Uterus (tissue), 4 donors: Measurements from ENCODE around the gene OPN4. TPM values are rescaled to one million over a fixed set of nuclear protein-coding genes. Genes with fewer than 3 reads are reported as not detected.

ENCODE experiments used
- DNase-seq, 2 donors: peaks; one replicate each; pipeline ENCODE4 v3.0.0-alpha.2; 2019 to 2020
- H3K27ac ChIP-seq, 2 donors: fragments of 200-600 bp; sonication (generic); 1 replicate in 1 of 2; 2 replicates in 1 of 2; pipeline ENCODE4 v1.5.1; 2016 to 2018
- H3K27me3 ChIP-seq, 2 donors: fragments of 200-600 bp; sonication (generic); one replicate each; pipeline ENCODE4 v1.5.1; 2018 to 2019; ENCODE audit warnings: control low read depth in 1 of 2
- H3K36me3 ChIP-seq, 2 donors: fragments of 200-600 bp; sonication (generic); one replicate each; pipeline ENCODE4 v1.5.1; 2019; ENCODE audit warnings: control low read depth in 1 of 2
- H3K4me1 ChIP-seq, 2 donors: fragments of 200-600 bp; sonication (generic); one replicate each; pipeline ENCODE4 v1.5.1; 2018 to 2019; ENCODE audit warnings: control low read depth in 1 of 2
- H3K4me3 ChIP-seq, 2 donors: fragments of 200-600 bp; sonication (generic); 1 replicate in 1 of 2; 2 replicates in 1 of 2; pipeline ENCODE4 v1.5.1; 2018 to 2019; ENCODE audit warnings: mild to moderate bottlenecking in 1 of 2
- H3K9me3 ChIP-seq, 2 donors: fragments of 200-600 bp; sonication (generic); one replicate each; pipeline ENCODE4 v1.5.1; 2019; ENCODE audit warnings: control low read depth in 1 of 2
- POLR2A ChIP-seq, 2 donors: fragments of 450-650 bp; IDR thresholded peaks; one replicate each; pipeline ENCODE4 v1.6.1; 2016; ENCODE audit warnings: antibody characterized with exemption in 2 of 2, mild to moderate bottlenecking in 1 of 2, moderate library complexity in 1 of 2
- intact Hi-C: fragments of 100-400 bp; cut with DNase I; formaldehyde crosslinking; loops from one replicate; pipeline ENCODE4 v1.15.1; 2023; ENCODE audit warnings: low total_unique reads
- total RNA-seq, 4 donors: library from RNA; depleted of rRNA in 3 of 4; stranded (reverse); fragments of >200 nt in 3 of 4; gene quantifications; one replicate each; pipeline versions ENCODE4 v1.1.0 to v1.2.4, GENCODE V29; 2014 to 2023
- TF ChIP-seq, protein P1 (sequence below), 4 experiments: fragments of 200-600 bp in 2 of 4; fragments of 450-650 bp in 2 of 4; sonication (generic) in 2 of 4; IDR thresholded peaks; one replicate each; pipeline ENCODE4 v1.5.1; 2016 to 2019; ENCODE audit warnings: antibody characterized with exemption in 4 of 4, mild to moderate bottlenecking in 2 of 4, moderate library complexity in 1 of 4
- donor health status: DM: yes; HTN: yes; CAD: no.

The OPN4 gene
- total RNA-seq, 4 donors from 2014 or later = not detected

DNA sequence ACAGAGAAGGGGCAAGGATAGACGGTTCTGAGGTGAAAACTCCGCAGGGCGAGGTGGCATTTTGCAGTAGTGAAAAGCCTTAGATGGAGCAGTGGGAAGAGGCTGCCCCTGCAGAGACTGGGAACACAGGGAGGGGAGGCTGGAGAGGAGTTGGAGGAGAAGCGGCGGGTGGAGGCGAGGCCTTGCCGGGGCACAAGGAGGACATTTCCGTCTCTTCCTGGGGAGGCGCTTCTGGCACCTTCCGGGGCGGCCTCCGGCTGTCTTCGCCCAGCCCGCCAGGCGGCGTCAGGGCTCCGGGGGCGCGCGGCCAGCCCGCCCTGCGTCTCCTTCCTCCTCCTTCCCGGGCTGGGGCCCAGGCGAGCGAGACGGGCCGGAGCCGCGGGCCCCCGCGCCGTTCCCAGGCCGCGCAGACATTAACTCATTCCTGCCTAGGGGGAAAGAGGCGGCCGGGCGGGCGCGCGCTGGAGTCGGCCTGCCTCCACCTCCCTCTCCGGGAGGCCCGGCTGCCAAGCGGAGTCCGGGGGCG, 56.7 kb downstream of the OPN4 start:
- Histone ChIP-seq H3K4me3 (peak overlapping the region; percentile 49 to 87), H3K4me1 (no peaks in the 10 kb centered on the region), H3K27me3 (no peaks in the 10 kb centered on the region), H3K9me3 (no peaks in the 10 kb centered on the region), H3K36me3 (no peaks in the 10 kb centered on the region), H3K27ac (peak overlapping the region; percentile 95 to 99)
- peak; percentile 85 to 93 for DNase-seq
- TF ChIP-seq, protein P1, sequence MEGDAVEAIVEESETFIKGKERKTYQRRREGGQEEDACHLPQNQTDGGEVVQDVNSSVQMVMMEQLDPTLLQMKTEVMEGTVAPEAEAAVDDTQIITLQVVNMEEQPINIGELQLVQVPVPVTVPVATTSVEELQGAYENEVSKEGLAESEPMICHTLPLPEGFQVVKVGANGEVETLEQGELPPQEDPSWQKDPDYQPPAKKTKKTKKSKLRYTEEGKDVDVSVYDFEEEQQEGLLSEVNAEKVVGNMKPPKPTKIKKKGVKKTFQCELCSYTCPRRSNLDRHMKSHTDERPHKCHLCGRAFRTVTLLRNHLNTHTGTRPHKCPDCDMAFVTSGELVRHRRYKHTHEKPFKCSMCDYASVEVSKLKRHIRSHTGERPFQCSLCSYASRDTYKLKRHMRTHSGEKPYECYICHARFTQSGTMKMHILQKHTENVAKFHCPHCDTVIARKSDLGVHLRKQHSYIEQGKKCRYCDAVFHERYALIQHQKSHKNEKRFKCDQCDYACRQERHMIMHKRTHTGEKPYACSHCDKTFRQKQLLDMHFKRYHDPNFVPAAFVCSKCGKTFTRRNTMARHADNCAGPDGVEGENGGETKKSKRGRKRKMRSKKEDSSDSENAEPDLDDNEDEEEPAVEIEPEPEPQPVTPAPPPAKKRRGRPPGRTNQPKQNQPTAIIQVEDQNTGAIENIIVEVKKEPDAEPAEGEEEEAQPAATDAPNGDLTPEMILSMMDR (IDR thresholded peaks at IDR 0.05) = peak; percentile 69 to 97 (median 91)
- TF ChIP-seq POLR2A (IDR thresholded peaks at IDR 0.05) = peak; percentile 50 to 87
- intact Hi-C loops = no loop called here

DNA sequence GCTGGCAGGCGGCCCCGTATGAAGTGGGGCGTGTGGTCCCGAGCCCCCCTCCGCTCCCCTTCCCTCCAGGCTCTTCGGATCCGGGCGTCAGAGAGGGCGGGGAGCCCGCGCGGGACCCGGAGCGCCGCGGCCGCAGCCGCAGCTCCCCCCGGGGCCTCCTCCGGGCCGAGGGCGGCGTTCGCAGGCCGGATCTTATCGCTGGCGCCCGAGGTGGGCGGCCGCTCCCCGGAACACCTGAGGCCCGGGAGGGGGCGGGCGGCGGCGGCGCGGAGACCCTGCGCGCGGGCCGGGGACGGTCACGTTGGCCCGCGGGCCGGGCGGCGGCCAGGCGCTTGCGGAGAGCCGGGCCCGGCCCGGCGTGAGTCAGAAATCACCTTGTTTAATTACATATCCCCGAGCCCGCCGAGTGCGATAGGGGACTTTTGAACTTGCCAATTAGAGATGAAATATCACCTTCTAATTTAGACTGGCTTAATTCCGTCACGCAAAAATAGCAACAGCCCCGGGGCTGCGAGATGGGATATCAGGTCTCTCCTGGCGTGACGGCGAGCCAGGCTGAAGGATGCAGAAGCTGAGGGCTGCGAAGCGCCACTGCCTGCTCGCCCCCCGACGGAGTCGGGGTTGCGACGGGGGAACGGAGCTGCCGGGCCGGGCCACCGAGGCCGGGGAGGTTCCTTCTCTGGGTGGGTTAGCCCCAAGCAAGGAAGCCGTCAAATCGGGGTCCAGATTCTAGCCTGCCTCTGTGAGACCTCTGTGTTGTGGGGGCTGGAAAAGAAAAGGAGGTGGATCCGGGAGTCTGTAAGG, 57.4 kb downstream of the OPN4 start:
- DNase-seq = peak; percentile 43 to 57
- Histone ChIP-seq H3K4me1 (no peaks in the 10 kb centered on the region), H3K9me3 (no peaks in the 10 kb centered on the region), H3K36me3 (no peaks in the 10 kb centered on the region), H3K27me3 (no peaks in the 10 kb centered on the region), H3K27ac (peak overlapping the region; percentile 95 to 99), H3K4me3 (peak overlapping the region; percentile 49 to 87)
- TF ChIP-seq, protein P1 (IDR thresholded peaks at IDR 0.05) = no peak
- TF ChIP-seq POLR2A (IDR thresholded peaks at IDR 0.05) = no peak
- intact Hi-C loops = no loop called here

DNA sequence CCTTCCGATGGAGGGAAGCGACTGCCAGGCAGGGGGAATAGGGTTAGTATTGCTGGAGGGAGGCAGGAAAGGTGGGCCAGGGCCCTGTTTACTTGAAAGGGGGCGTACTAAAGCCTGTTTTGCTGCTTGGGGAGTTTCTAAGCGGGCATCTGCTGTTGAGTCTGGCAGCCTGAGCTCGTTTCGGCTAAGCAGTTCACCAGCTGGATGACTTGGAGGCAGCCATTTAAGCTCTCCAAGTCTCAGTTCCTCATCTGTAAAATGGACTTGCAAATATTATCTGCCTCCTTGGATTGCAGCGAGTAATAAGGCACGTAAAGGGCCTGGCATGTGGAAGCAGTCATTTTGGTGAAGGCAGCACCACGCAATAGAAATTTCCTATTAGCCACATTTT, 58.0 kb downstream of the OPN4 start:
- no peak for DNase-seq
- H3K4me3 ChIP-seq = peak overlapping the region; percentile 49 to 87
- TF ChIP-seq, protein P1 (IDR thresholded peaks at IDR 0.05) = no peak
- no peak for TF ChIP-seq POLR2A (IDR thresholded peaks at IDR 0.05)
- H3K9me3 ChIP-seq = no peaks in the 10 kb centered on the region
- intact Hi-C loops = no loop called here
- H3K27ac ChIP-seq = peak overlapping the region; percentile 95 to 99
- H3K36me3 ChIP-seq = no peaks in the 10 kb centered on the region
- H3K27me3 ChIP-seq = no peaks in the 10 kb centered on the region
- H3K4me1 ChIP-seq = no peaks in the 10 kb centered on the region

DNA sequence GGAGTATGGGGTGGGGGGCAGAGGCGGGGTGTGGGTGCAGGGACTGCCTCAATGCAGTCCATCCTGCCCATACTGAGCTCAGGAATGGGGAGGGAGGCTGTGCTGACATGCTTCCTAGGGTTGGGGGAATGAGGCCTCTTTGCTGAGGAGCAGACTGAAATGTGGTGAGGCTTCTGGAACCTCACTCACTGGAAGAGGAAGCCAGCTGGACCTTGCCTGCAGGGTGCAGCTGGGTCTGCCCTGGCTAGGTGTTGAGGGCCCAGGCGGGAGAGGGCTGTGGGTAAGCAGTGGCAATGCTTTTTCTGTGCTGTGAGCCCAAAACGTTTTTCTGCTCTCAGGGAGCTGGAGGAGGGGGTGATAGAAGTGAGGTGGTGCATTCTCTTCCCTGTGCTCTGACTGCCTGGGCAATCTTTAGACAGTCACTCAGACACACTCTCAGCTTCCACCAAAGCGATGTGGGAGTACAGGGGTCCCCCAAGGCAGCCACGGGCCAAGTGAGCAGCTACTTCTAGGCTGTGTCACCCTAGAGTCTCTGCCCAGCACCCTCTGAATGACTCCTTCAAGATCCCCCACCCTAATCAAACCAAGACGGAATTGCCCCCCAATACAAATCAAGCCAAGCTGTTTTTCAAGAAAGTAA, 60.9 kb downstream of the OPN4 start:
- Histone ChIP-seq H3K36me3 (no peaks in the 10 kb centered on the region), H3K4me1 (no peaks in the 10 kb centered on the region), H3K4me3 (no peak overlapping the region), H3K27me3 (no peaks in the 10 kb centered on the region), H3K27ac (no peak overlapping the region), H3K9me3 (no peaks in the 10 kb centered on the region)
- TF ChIP-seq, protein P1 (IDR thresholded peaks at IDR 0.05) = no peak
- TF ChIP-seq POLR2A (IDR thresholded peaks at IDR 0.05) = no peak
- intact Hi-C loops = no loop called here
- DNase-seq = no peak

DNA sequence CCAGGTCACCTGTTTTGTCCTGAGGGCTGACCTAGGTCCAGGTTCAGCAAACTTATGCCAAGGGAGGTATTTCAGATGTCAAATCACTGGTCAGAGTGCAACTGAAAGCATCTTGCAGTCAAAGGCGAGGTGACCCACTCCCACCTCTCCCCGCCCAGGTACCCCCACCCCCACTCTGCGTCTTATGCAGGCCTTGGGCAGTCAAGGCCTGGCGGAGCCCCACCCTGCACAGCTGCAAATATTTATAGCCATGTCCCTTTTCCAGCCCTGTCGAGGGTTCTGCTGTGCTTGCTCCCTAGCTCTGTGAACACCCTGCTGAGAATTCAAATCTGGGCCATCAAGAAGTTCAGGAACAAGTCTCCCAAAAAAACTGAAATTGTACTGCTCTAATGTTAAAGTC, 61.5 kb downstream of the OPN4 start:
- no peak for DNase-seq
- Histone ChIP-seq H3K9me3 (no peaks in the 10 kb centered on the region), H3K4me3 (no peak overlapping the region), H3K4me1 (no peaks in the 10 kb centered on the region), H3K27me3 (no peaks in the 10 kb centered on the region), H3K36me3 (no peaks in the 10 kb centered on the region), H3K27ac (no peak overlapping the region)
- TF ChIP-seq, protein P1 (IDR thresholded peaks at IDR 0.05) = no peak
- TF ChIP-seq POLR2A (IDR thresholded peaks at IDR 0.05) = no peak
- intact Hi-C loops = no loop called here
